Keratinocyte (primary cell): ENCODE measurements around the gene SLC38A6. TPM values are rescaled to one million over a fixed set of nuclear protein-coding genes. Genes with fewer than 3 reads are reported as not detected.

Experiments
- DNase-seq: peaks from one replicate; pipeline ENCODE4 v3.0.0-alpha.2; 2011; ENCODE audit warnings: low read depth, missing footprints, low spot score
- FAIRE-seq: peaks from 2 replicates; lab custom pipeline; 2011; peaks lifted over from hg19 to GRCh38; lab: Jason Lieb, UNC
- H2AFZ ChIP-seq: 2 replicates; pipeline ENCODE4 v1.6.0; 2012; ENCODE audit warnings: low read length, control low read depth, inconsistent platforms; ENCODE audit not compliant: control insufficient read depth
- H3K27ac ChIP-seq: 2 replicates; pipeline ENCODE4 v1.5.1; 2011; ENCODE audit warnings: low read length; ENCODE audit not compliant: control insufficient read depth, insufficient read depth
- H3K27me3 ChIP-seq: 3 replicates; pipeline ENCODE4 v1.6.0; 2011; ENCODE audit warnings: low read length; ENCODE audit not compliant: control insufficient read depth, insufficient read depth; ENCODE audit errors: extremely low read depth
- H3K36me3 ChIP-seq, 2 experiments: 2 replicates in 1 of 2; 3 replicates in 1 of 2; pipeline ENCODE4 v1.5.1; 2011; ENCODE audit warnings: low read length in 2 of 2, mild to moderate bottlenecking in 1 of 2; ENCODE audit not compliant: control insufficient read depth in 2 of 2, insufficient read depth in 2 of 2; ENCODE audit errors: extremely low read depth in 1 of 2
- H3K4me1 ChIP-seq: 3 replicates; pipeline ENCODE4 v1.5.1; 2011; ENCODE audit warnings: low read length; ENCODE audit not compliant: control insufficient read depth, insufficient read depth; ENCODE audit errors: extremely low read depth
- H3K4me2 ChIP-seq: 3 replicates; pipeline ENCODE4 v1.6.0; 2011; ENCODE audit warnings: low read depth, low read length; ENCODE audit not compliant: control insufficient read depth, insufficient read depth; ENCODE audit errors: extremely low read depth
- H3K4me3 ChIP-seq, 3 experiments: fragments of 200-600 bp in 1 of 3; sonication (generic) in 1 of 3; 2 replicates in 2 of 3; 3 replicates in 1 of 3; pipeline ENCODE4 v1.5.1; 2011 to 2016; ENCODE audit warnings: low read length in 3 of 3, mild to moderate bottlenecking in 3 of 3, control low read depth in 2 of 3, inconsistent platforms in 1 of 3, low read depth in 1 of 3, mixed read lengths in 1 of 3, mixed run types in 1 of 3, moderate library complexity in 1 of 3; ENCODE audit not compliant: control insufficient read depth in 2 of 3, insufficient read depth in 2 of 3; ENCODE audit errors: extremely low read depth in 1 of 3
- H3K79me2 ChIP-seq: 2 replicates; pipeline ENCODE4 v1.6.0; 2012; ENCODE audit warnings: low read length; ENCODE audit not compliant: control insufficient read depth, insufficient read depth
- H3K9ac ChIP-seq: 3 replicates; pipeline ENCODE4 v1.6.0; 2011; ENCODE audit warnings: low read length; ENCODE audit not compliant: control insufficient read depth, insufficient read depth; ENCODE audit errors: extremely low read depth
- H3K9me1 ChIP-seq: 3 replicates; pipeline ENCODE4 v1.6.0; 2011; ENCODE audit warnings: low read length; ENCODE audit not compliant: control insufficient read depth, insufficient read depth; ENCODE audit errors: extremely low read depth
- H3K9me3 ChIP-seq: 2 replicates; pipeline ENCODE4 v1.5.1; 2012; ENCODE audit warnings: low read depth, low read length; ENCODE audit not compliant: control insufficient read depth
- H4K20me1 ChIP-seq: 3 replicates; pipeline ENCODE4 v1.6.0; 2011; ENCODE audit warnings: low read length; ENCODE audit not compliant: control insufficient read depth, insufficient read depth; ENCODE audit errors: extremely low read depth
- EZH2 ChIP-seq: IDR thresholded peaks from one replicate; pipeline ENCODE4 v1.6.1; 2012; ENCODE audit warnings: inconsistent platforms, mild to moderate bottlenecking, low read length, moderate library complexity
- dilution Hi-C: fragments of 300-500 bp; cut with MboI; formaldehyde crosslinking; loops from one replicate; pipeline ENCODE4 v1.7.0; 2020; ENCODE audit warnings: low sequenced_read_pairs; ENCODE audit not compliant: extremely low pct_ligation_motif_present
- polyA plus RNA-seq, 5 experiments: library from polyadenylated mRNA; depleted of rRNA in 3 of 5; stranded (reverse) in 3 of 5; stranded (forward) in 1 of 5; unstranded in 1 of 5; fragments of >200 nt; gene quantifications; 1 replicate in 1 of 5; 2 replicates in 3 of 5; 3 replicates in 1 of 5; pipeline versions ENCODE4 v1.2.1 to v1.2.3, GENCODE V29; 2011 to 2012; ENCODE audit warnings: missing spikeins in 2 of 5, low read depth in 1 of 5, low replicate concordance in 1 of 5
- TF ChIP-seq, protein P1 (sequence below), 3 experiments: IDR thresholded peaks in 1 of 3; conservative IDR thresholded peaks in 1 of 3; optimal IDR thresholded peaks in 1 of 3; 2 replicates in 2 of 3; 3 replicates in 1 of 3; pipeline versions ENCODE3 to v1.5.1; 2011; ENCODE audit warnings: low read length in 3 of 3, mild to moderate bottlenecking in 3 of 3, moderate library complexity in 2 of 3, control low read depth in 1 of 3, inconsistent platforms in 1 of 3; ENCODE audit not compliant: insufficient read depth in 2 of 3; ENCODE audit errors: extremely low read depth in 1 of 3

SLC38A6 gene
- polyA plus RNA-seq, 1 donor (not counting 4 experiments of a cell fraction or from before 2014, with no cell fraction given) = 15.7 TPM

DNA sequence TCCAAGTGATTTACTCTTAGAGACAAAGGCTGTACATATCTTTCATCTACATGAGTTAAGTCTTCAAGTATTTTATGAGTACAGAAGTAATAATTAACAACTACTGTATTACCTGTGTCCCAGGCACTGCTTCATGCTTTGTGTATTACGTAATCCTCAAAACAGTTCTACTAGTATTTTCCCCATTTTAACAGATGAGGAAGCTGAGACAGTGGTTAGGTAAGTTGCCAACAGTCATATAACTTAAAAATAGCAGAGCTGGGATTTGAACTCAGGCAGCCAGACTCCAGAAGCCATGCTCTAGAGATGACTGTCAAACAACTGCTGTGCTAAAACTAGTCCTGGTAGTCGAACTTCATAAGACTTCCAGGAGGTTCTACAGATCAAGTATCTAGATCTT is 10.9 kb upstream of the SLC38A6 start:
- Histone ChIP-seq H3K27ac (no peak overlapping the region), H4K20me1 (no peaks in the 10 kb centered on the region), H3K9me1 (no peaks in the 10 kb centered on the region), H3K36me3 (peaks cover under 1 to 3% of the 10 kb centered on the region in 2 experiments), H3K27me3 (no peaks in the 10 kb centered on the region), H3K9me3 (no peaks in the 10 kb centered on the region), H3K4me1 (peaks cover 13% of the 10 kb centered on the region), H3K9ac (no peak overlapping the region), H3K4me2 (no peak overlapping the region), H2AFZ (no peak overlapping the region), H3K4me3 (no peak overlapping the region), H3K79me2 (no peaks in the 10 kb centered on the region)
- no peak for TF ChIP-seq EZH2
- TF ChIP-seq, protein P1, sequence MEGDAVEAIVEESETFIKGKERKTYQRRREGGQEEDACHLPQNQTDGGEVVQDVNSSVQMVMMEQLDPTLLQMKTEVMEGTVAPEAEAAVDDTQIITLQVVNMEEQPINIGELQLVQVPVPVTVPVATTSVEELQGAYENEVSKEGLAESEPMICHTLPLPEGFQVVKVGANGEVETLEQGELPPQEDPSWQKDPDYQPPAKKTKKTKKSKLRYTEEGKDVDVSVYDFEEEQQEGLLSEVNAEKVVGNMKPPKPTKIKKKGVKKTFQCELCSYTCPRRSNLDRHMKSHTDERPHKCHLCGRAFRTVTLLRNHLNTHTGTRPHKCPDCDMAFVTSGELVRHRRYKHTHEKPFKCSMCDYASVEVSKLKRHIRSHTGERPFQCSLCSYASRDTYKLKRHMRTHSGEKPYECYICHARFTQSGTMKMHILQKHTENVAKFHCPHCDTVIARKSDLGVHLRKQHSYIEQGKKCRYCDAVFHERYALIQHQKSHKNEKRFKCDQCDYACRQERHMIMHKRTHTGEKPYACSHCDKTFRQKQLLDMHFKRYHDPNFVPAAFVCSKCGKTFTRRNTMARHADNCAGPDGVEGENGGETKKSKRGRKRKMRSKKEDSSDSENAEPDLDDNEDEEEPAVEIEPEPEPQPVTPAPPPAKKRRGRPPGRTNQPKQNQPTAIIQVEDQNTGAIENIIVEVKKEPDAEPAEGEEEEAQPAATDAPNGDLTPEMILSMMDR (optimal IDR thresholded peaks at IDR 0.05 in 1 of 3, IDR thresholded peaks at IDR 0.05 in 1 of 3, conservative IDR thresholded peaks at IDR 0.05 in 1 of 3; ENCODE audit: extremely low read depth in 1 of 3, insufficient read depth in 2 of 3, low read length in 3 of 3) = no peak
- dilution Hi-C loops = no loop called here
- FAIRE-seq (no peak), DNase-seq (no peak)

DNA sequence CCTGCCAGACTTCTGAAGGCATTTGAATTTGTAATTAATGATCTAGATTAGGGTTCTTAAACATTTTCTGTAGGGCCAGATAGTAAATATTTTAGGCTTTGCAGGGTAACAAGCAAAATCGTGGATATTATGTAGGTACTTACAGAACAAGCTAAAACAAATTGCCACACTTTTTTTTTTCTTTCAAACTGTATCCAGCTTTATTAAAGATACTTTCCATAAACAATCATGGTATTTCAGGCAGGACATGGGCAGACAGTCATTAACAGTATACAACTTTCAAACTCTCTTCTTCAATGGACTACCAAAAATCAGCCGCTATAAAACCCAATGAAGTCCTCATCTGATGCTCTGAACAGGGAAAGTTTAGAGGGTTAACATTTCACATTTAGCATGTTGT is 9.8 kb upstream of the SLC38A6 start:
- DNase-seq (no peak), FAIRE-seq (no peak)
- Histone ChIP-seq H3K27me3 (no peaks in the 10 kb centered on the region), H3K9me1 (no peaks in the 10 kb centered on the region), H3K4me3 (no peak overlapping the region), H3K27ac (no peak overlapping the region), H3K4me1 (peaks cover 13% of the 10 kb centered on the region), H3K9ac (no peak overlapping the region), H3K36me3 (peaks cover 8% of the 10 kb centered on the region in 2 experiments), H3K79me2 (no peaks in the 10 kb centered on the region), H3K4me2 (no peak overlapping the region), H4K20me1 (no peaks in the 10 kb centered on the region), H2AFZ (no peak overlapping the region), H3K9me3 (no peaks in the 10 kb centered on the region)
- dilution Hi-C loops = no loop called here
- TF ChIP-seq, protein P1 (optimal IDR thresholded peaks at IDR 0.05 in 1 of 3, IDR thresholded peaks at IDR 0.05 in 1 of 3, conservative IDR thresholded peaks at IDR 0.05 in 1 of 3; ENCODE audit: extremely low read depth in 1 of 3, insufficient read depth in 2 of 3, low read length in 3 of 3) = no peak
- no peak for TF ChIP-seq EZH2
